Astrocyte (in vitro differentiated cells and primary cell): Measurements from ENCODE around the gene FBXO46. TPM values are rescaled to one million over a fixed set of nuclear protein-coding genes. Genes with fewer than 3 reads are reported as not detected.

Experiments
- DNase-seq: peaks from one replicate; pipeline ENCODE4 v3.0.0-alpha.2; 2010; ENCODE audit warnings: low read depth
- FAIRE-seq: peaks from 2 replicates; lab custom pipeline; 2011; peaks lifted over from hg19 to GRCh38; lab: Jason Lieb, UNC
- H2AFZ ChIP-seq: 2 replicates; pipeline ENCODE4 v1.6.0; 2012; ENCODE audit warnings: low read depth, low read length, inconsistent platforms
- H3K27ac ChIP-seq: 2 replicates; pipeline ENCODE4 v1.5.1; 2011; ENCODE audit warnings: low read depth, low read length, inconsistent platforms
- H3K27me3 ChIP-seq: 2 replicates; pipeline ENCODE4 v1.6.0; 2011; ENCODE audit warnings: low read length, inconsistent platforms; ENCODE audit not compliant: insufficient read depth
- H3K36me3 ChIP-seq: 2 replicates; pipeline ENCODE4 v1.5.1; 2011; ENCODE audit warnings: low read length, inconsistent platforms; ENCODE audit not compliant: insufficient read depth
- H3K4me1 ChIP-seq: 2 replicates; pipeline ENCODE4 v1.5.1; 2011; ENCODE audit warnings: low read length, inconsistent platforms; ENCODE audit not compliant: insufficient read depth
- H3K4me2 ChIP-seq: 2 replicates; pipeline ENCODE4 v1.6.0; 2012; ENCODE audit warnings: low read length, inconsistent platforms
- H3K4me3 ChIP-seq: 2 replicates; pipeline ENCODE4 v1.5.1; 2011; ENCODE audit warnings: low read depth, mild to moderate bottlenecking, low read length, inconsistent platforms; ENCODE audit not compliant: insufficient read depth
- H3K79me2 ChIP-seq: 2 replicates; pipeline ENCODE4 v1.6.0; 2012; ENCODE audit warnings: mild to moderate bottlenecking, low read length, inconsistent platforms; ENCODE audit not compliant: insufficient read depth
- H3K9ac ChIP-seq: 2 replicates; pipeline ENCODE4 v1.6.0; 2012; ENCODE audit warnings: mild to moderate bottlenecking, low read length, inconsistent platforms
- H3K9me3 ChIP-seq: 2 replicates; pipeline ENCODE4 v1.5.1; 2012; ENCODE audit warnings: low read depth, mild to moderate bottlenecking, low read length, inconsistent platforms; ENCODE audit not compliant: insufficient read depth
- H4K20me1 ChIP-seq: 2 replicates; pipeline ENCODE4 v1.6.0; 2012; ENCODE audit warnings: low read length, inconsistent platforms; ENCODE audit not compliant: insufficient read depth
- H3K27ac Mint-ChIP-seq: one replicate; pipeline ENCODE4 v1.8.0; 2021; ENCODE audit warnings: mild to moderate bottlenecking, mixed read lengths; ENCODE audit not compliant: unreplicated experiment
- H3K27me3 Mint-ChIP-seq: one replicate; pipeline ENCODE4 v1.8.0; 2021; ENCODE audit warnings: low read depth, mixed read lengths; ENCODE audit not compliant: unreplicated experiment
- H3K36me3 Mint-ChIP-seq: one replicate; pipeline ENCODE4 v1.8.0; 2021; ENCODE audit warnings: low read depth, mixed read lengths; ENCODE audit not compliant: unreplicated experiment
- H3K4me1 Mint-ChIP-seq: one replicate; pipeline ENCODE4 v1.8.0; 2021; ENCODE audit warnings: low read depth, mixed read lengths; ENCODE audit not compliant: unreplicated experiment
- H3K4me3 Mint-ChIP-seq: one replicate; pipeline ENCODE4 v1.8.0; 2021; ENCODE audit warnings: mild to moderate bottlenecking, moderate library complexity, mixed read lengths; ENCODE audit not compliant: unreplicated experiment
- H3K9me3 Mint-ChIP-seq: one replicate; pipeline ENCODE4 v1.8.0; 2021; ENCODE audit warnings: mild to moderate bottlenecking, mixed read lengths; ENCODE audit not compliant: unreplicated experiment
- CTCF ChIP-seq: IDR thresholded peaks from 2 replicates; pipeline ENCODE4 v1.5.1; 2011; ENCODE audit warnings: low read depth, mild to moderate bottlenecking, inconsistent platforms, low read length, moderate library complexity; ENCODE audit not compliant: insufficient read depth
- EZH2 ChIP-seq: IDR thresholded peaks from 2 replicates; pipeline ENCODE4 v1.6.1; 2012; ENCODE audit warnings: mild to moderate bottlenecking, low read length, inconsistent platforms; ENCODE audit not compliant: insufficient read depth
- total RNA-seq: library from RNA; stranded (reverse); gene quantifications from 2 replicates; pipeline ENCODE4 v1.2.1, GENCODE V29; 2021

Gene FBXO46
- total RNA-seq, 1 donor from 2014 or later, result 21.1 TPM

DNA sequence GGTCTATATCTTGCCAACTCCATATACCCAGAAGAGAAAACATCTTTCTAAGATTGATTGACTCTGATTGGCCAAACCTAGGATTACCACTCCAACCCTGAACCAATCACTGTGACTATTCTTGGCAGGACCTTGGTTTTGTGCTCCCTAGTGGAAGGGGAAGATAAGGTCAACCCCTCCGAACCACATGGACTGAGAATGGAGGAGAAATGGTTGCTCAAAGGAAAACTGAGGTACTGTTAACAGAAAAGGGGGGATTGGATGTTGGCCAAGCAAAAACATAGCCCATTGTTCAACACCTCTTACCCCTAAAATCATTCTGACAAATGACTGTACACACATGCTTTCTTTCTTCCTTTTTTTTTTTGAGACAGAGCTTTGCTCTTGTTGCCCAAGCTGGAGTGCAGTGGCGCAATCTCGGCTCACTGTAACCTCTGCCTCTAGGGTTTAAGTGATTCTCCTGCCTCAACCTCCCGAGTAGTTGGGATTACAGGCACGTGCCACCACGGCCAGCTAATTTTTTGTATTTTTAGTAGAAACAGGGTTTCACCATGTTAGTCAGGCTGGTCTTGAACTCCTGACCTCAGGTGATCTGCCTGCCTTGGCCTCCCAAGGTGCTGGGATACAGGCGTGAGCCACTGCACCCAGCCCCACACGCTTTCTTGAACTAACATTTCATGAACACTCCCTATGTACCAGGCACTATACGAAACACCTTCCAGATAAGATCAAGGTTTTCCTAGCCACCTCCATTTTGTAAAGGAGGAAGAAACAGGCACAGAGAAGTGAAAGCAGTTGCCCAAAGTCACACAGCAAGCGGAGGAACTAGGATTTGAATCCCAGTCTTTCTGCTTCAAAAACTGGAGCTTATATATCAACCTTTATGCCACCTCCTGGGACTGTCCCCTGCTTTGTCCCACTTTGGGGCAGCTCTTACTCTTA is 9.1 kb upstream of the FBXO46 start:
- Histone ChIP-seq H3K9me3 (no peaks in the 10 kb centered on the region), H3K4me2 (no peak overlapping the region), H3K36me3 (no peaks in the 10 kb centered on the region), H3K4me3 (no peak overlapping the region), H3K27ac (no peak overlapping the region), H4K20me1 (no peaks in the 10 kb centered on the region), H3K4me1 (no peaks in the 10 kb centered on the region), H3K9ac (no peak overlapping the region), H2AFZ (no peak overlapping the region), H3K79me2 (no peaks in the 10 kb centered on the region), H3K27me3 (no peaks in the 10 kb centered on the region)
- Mint-ChIP-seq H3K27me3 (peaks cover 7% of the 10 kb centered on the region), H3K36me3 (no peaks in the 10 kb centered on the region), H3K4me1 (no peaks in the 10 kb centered on the region), H3K4me3 (no peak overlapping the region), H3K9me3 (no peaks in the 10 kb centered on the region), H3K27ac (no peak overlapping the region)
- TF ChIP-seq EZH2, result no peak
- no peak for TF ChIP-seq CTCF
- DNase-seq (no peak), FAIRE-seq (no peak)

- Histone ChIP-seq H3K79me2 (peaks cover 24% of the 10 kb centered on the region), H2AFZ (no peak within 1 kb of the TSS), H3K27me3 (no peaks in the 10 kb centered on the region), H4K20me1 (peaks cover 17% of the 10 kb centered on the region), H3K4me2 (no peak within 1 kb of the TSS), H3K27ac (no peak within 1 kb of the TSS), H3K4me3 (no peak within 1 kb of the TSS), H3K9me3 (no peaks in the 10 kb centered on the region), H3K4me1 (no peaks in the 10 kb centered on the region), H3K36me3 (no peaks in the 10 kb centered on the region), H3K9ac (no peak within 1 kb of the TSS)
- H3K4me1 Mint-ChIP-seq, result peaks cover 1% of the 10 kb centered on the region
- no peak for FAIRE-seq
- TF ChIP-seq CTCF (no peak), EZH2 (no peak)
- H3K36me3 Mint-ChIP-seq, result peaks cover 2% of the 10 kb centered on the region
- no peak within 1 kb of the TSS for H3K4me3 Mint-ChIP-seq
- no peak for DNase-seq
- no peaks in the 10 kb centered on the region for H3K9me3 Mint-ChIP-seq
- no peak within 1 kb of the TSS for H3K27ac Mint-ChIP-seq
- peaks cover 2% of the 10 kb centered on the region for H3K27me3 Mint-ChIP-seq
Observed at GRCh38 chr19:45733160-45733810, 2.6 kb upstream of the FBXO46 start, which contains the start of gene MEIOSIN. MEIOSIN (plus strand) TSS chr19:45733439; CDS start chr19:45735377, 1,938 bp downstream.
